HCT116 (cell line): Measurements from ENCODE around the gene ECE1. TPM values are rescaled to one million over a fixed set of nuclear protein-coding genes. Genes with fewer than 3 reads are reported as not detected.

Source experiments
- ATAC-seq: fragments of 200-7000 bp; cut with Tn5 transposase; 2 replicates; pipeline ENCODE4 v1.9.1; 2020; ENCODE audit warnings: mild to moderate bottlenecking, moderate library complexity
- BruUV-seq: library from RNA; stranded (reverse); fragments of 400-500 nt; replicated peaks from 2 replicates; lab custom pipeline; 2021; lab: Mats Ljungman, UMichigan
- CTCF ChIA-PET: fragments of 300-600 bp; sonication (Branson Sonifier 250); formaldehyde crosslinking; loops from one replicate; lab custom pipeline; 2021; ENCODE audit warnings: antibody characterized with exemption; lab: Charles Lee
- POLR2A ChIA-PET: fragments of 300-600, 350-600 bp; sonication (Branson Sonifier 250); formaldehyde crosslinking; loops from one replicate; lab custom pipeline; 2021; ENCODE audit warnings: antibody characterized with exemption; lab: Charles Lee
- RAD21 ChIA-PET, 2 experiments: fragments of 300-600 bp; sonication (Branson Sonifier 250); formaldehyde crosslinking; loops; one replicate each; lab custom pipeline; 2023; ENCODE audit warnings: low total read pairs in 2 of 2; ENCODE audit not compliant: uncharacterized antibody in 2 of 2, unreplicated experiment in 2 of 2, low non-redundant PET in 1 of 2; lab: Charles Lee
- DNase-seq: peaks from one replicate; pipeline ENCODE4 v3.0.0-alpha.2; 2010; ENCODE audit warnings: low read depth, low spot score
- H2AFZ ChIP-seq: fragments of 200-600 bp; shearing (Covaris generic), sonication (generic); 2 replicates; pipeline ENCODE4 v1.6.1; 2017; ENCODE audit warnings: low read depth, mixed run types, mixed read lengths, antibody characterized with exemption, low read length; ENCODE audit not compliant: poor library complexity, severe bottlenecking
- H3K27ac ChIP-seq: 2 replicates; pipeline ENCODE4 v1.5.1; 2012; ENCODE audit warnings: low read depth, low read length
- H3K27me3 ChIP-seq: fragments of 200-600 bp; sonication (generic); 2 replicates; pipeline ENCODE4 v1.6.1; 2016; ENCODE audit warnings: mixed run types, low read length, mixed read lengths; ENCODE audit not compliant: insufficient read depth
- H3K36me3 ChIP-seq, 2 experiments: fragments of 200-500 bp in 1 of 2; fragments of 200-600 bp in 1 of 2; sonication (Bioruptor generic) in 1 of 2; sonication (generic) in 1 of 2; 2 replicates each; pipeline versions ENCODE4 v1.5.1 to v1.6.1; 2014 to 2016; ENCODE audit warnings: low read length in 2 of 2, inconsistent platforms in 1 of 2, mixed read lengths in 1 of 2, mixed run types in 1 of 2; ENCODE audit not compliant: insufficient read depth in 2 of 2, control insufficient read depth in 1 of 2
- H3K4me1 ChIP-seq, 2 experiments: fragments of 200-600 bp in 1 of 2; sonication (generic) in 1 of 2; 2 replicates each; pipeline versions ENCODE4 v1.5.1 to v1.6.1; 2012 to 2017; ENCODE audit warnings: low read length in 2 of 2, inconsistent platforms in 1 of 2, mild to moderate bottlenecking in 1 of 2, mixed read lengths in 1 of 2, mixed run types in 1 of 2, moderate library complexity in 1 of 2; ENCODE audit not compliant: insufficient read depth in 2 of 2, control insufficient read depth in 1 of 2
- H3K4me2 ChIP-seq: fragments of 200-600 bp; sonication (generic); 2 replicates; pipeline ENCODE4 v1.6.1; 2017; ENCODE audit warnings: mixed run types, low read length, mixed read lengths
- H3K4me3 ChIP-seq, 2 experiments: fragments of 200-600 bp in 1 of 2; sonication (generic) in 1 of 2; replicated peaks in 1 of 2; 2 replicates each; pipeline ENCODE4 v1.5.1; 2011 to 2016; ENCODE audit warnings: low read length in 2 of 2, control low read depth in 1 of 2, low read depth in 1 of 2, mild to moderate bottlenecking in 1 of 2, mixed read lengths in 1 of 2, mixed run types in 1 of 2
- H3K79me2 ChIP-seq: fragments of 200-600 bp; sonication (generic); 2 replicates; pipeline ENCODE4 v1.6.1; 2017; ENCODE audit warnings: mild to moderate bottlenecking, mixed run types, low read length, moderate library complexity, mixed read lengths; ENCODE audit not compliant: insufficient read depth
- H3K9ac ChIP-seq: fragments of 200-600 bp; sonication (generic); 2 replicates; pipeline ENCODE4 v1.6.1; 2016; ENCODE audit warnings: low read length, mixed read lengths
- H3K9me2 ChIP-seq: fragments of 200-600 bp; sonication (generic), shearing (Covaris generic); 2 replicates; pipeline ENCODE4 v1.6.1; 2017; ENCODE audit warnings: mixed run types, mild to moderate bottlenecking, moderate library complexity; ENCODE audit not compliant: insufficient read depth
- H3K9me3 ChIP-seq, 2 experiments: fragments of 200-500 bp in 1 of 2; fragments of 200-600 bp in 1 of 2; sonication (Bioruptor generic) in 1 of 2; sonication (generic) in 1 of 2; 2 replicates each; pipeline ENCODE4 v1.6.1; 2014 to 2017; ENCODE audit warnings: low read length in 2 of 2, mixed read lengths in 2 of 2, inconsistent platforms in 1 of 2, low read depth in 1 of 2, mild to moderate bottlenecking in 1 of 2, mixed run types in 1 of 2, moderate library complexity in 1 of 2; ENCODE audit not compliant: control insufficient read depth in 1 of 2, insufficient read depth in 1 of 2
- H4K20me1 ChIP-seq: fragments of 200-600 bp; sonication (generic), shearing (Covaris generic); 2 replicates; pipeline ENCODE4 v1.6.1; 2017; ENCODE audit warnings: mixed run types, mild to moderate bottlenecking, moderate library complexity; ENCODE audit not compliant: insufficient read depth
- ATF3 ChIP-seq: IDR thresholded peaks from 2 replicates; pipeline ENCODE4 v1.6.1; 2012
- EGR1 ChIP-seq: IDR thresholded peaks from 2 replicates; pipeline ENCODE4 v1.6.1; 2012; ENCODE audit warnings: low read depth
- EZH2phosphoT487 ChIP-seq: fragments of 200-600 bp; IDR thresholded peaks from 2 replicates; pipeline ENCODE4 v1.6.1; 2018; ENCODE audit warnings: antibody characterized with exemption, borderline replicate concordance
- FOSL1 ChIP-seq: IDR thresholded peaks from 2 replicates; pipeline ENCODE4 v1.6.1; 2012; ENCODE audit warnings: low read depth
- JUND ChIP-seq: IDR thresholded peaks from 2 replicates; pipeline ENCODE4 v1.6.1; 2012
- MAX ChIP-seq: IDR thresholded peaks from 2 replicates; pipeline ENCODE4 v1.6.1; 2012
- POLR2AphosphoS5 ChIP-seq: IDR thresholded peaks from 2 replicates; pipeline ENCODE4 v1.6.1; 2011; ENCODE audit warnings: mild to moderate bottlenecking, low read depth, low read length, moderate library complexity
- SP1 ChIP-seq: IDR thresholded peaks from 2 replicates; pipeline ENCODE4 v1.6.1; 2012; ENCODE audit warnings: low read depth
- YY1 ChIP-seq: IDR thresholded peaks from 2 replicates; pipeline ENCODE4 v1.6.1; 2011; ENCODE audit warnings: low read length, low read depth, moderate library complexity, mild to moderate bottlenecking; ENCODE audit not compliant: insufficient replicate concordance; ENCODE audit errors: extremely low read depth
- ZBTB33 ChIP-seq: IDR thresholded peaks from 2 replicates; pipeline ENCODE4 v1.6.1; 2011; ENCODE audit warnings: mild to moderate bottlenecking, low read length, moderate library complexity; ENCODE audit not compliant: insufficient replicate concordance; ENCODE audit errors: extremely low read depth
- ZFX ChIP-seq: fragments of 450-650 bp; IDR thresholded peaks from 2 replicates; pipeline ENCODE4 v1.6.1; 2017
- intact Hi-C: fragments of 100-400 bp; cut with micrococcal nuclease; formaldehyde crosslinking; loops from 2 replicates; pipeline ENCODE4 v1.10.0; 2022
- total RNA-seq: library from RNA; stranded (reverse); gene quantifications from one replicate; pipeline ENCODE4 v1.2.1, GENCODE V29; 2021; ENCODE audit not compliant: unreplicated experiment

ECE1 gene
- total RNA-seq, 1 experiment from 2014 or later = 66.8 TPM

DNA sequence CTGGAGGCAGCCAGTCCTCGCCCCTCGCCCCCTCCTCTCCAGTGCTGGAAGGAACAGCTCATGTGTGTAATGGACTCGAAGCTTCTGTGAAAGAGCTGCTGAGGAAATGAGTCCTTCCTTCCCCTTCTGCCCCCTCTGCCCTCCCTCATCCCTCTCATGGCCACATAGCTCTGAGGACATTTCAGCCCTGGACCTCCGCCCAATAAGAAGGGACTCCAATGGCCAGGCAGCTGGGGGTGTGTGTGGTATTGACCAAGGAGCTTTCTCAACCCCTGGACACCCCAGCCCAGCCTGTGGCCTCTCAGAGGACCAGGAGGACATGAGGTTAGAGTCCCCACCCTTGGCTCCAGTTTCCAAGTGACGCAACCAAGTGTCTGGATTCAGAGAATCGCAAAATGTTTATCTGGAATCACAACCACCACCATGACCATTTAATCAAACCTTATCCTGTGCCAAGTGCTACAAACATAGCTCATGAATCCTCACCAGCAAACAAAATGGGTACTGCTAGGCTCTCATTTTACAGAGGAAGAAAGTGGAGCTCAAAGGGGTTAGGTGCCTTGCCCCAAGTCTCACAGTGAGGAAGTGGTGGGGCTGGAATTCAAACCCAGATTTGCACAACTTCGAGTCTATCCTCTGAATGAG, 47.8 kb upstream of the ECE1 start:
- H3K4me2 ChIP-seq = no peak overlapping the region
- H3K9me3 ChIP-seq = no peaks in the 10 kb centered on the region
- ChIA-PET POLR2A (interaction anchor here (0.8 to 3.5 kb wide), 3 partner anchors 7 to 76 kb away, joined by 3 to 17 read pairs (median 5); no protein-coding TSS in a partner anchor), CTCF (interaction anchor here (1.1 to 3.6 kb wide), 3 partner anchors 12 to 83 kb away, joined by 4 to 13 read pairs (median 13); no protein-coding TSS in a partner anchor), RAD21 (no interaction called here)
- H3K27ac ChIP-seq = no peak overlapping the region
- intact Hi-C loops = no loop called here
- H4K20me1 ChIP-seq = no peaks in the 10 kb centered on the region
- H3K27me3 ChIP-seq = no peaks in the 10 kb centered on the region
- no peak overlapping the region for H3K9ac ChIP-seq
- no TSS peak for BruUV-seq
- TF ChIP-seq ZBTB33 (no peak), FOSL1 (no peak), SP1 (no peak), EZH2phosphoT487 (no peak), MAX (no peak), ZFX (no peak), POLR2AphosphoS5 (no peak), JUND (no peak), ATF3 (no peak), YY1 (no peak), EGR1 (no peak)
- H3K79me2 ChIP-seq = peaks cover 88% of the 10 kb centered on the region
- H3K9me2 ChIP-seq = no peaks in the 10 kb centered on the region
- ATAC-seq (no peak), DNase-seq (no peak)
- peaks cover 50 to 64% of the 10 kb centered on the region in 2 experiments for H3K4me1 ChIP-seq
- no peaks in the 10 kb centered on the region for H3K36me3 ChIP-seq
- no peak overlapping the region for H2AFZ ChIP-seq
- no peak overlapping the region for H3K4me3 ChIP-seq
